NCI-H1436 (cell line): ENCODE results near the gene GTF3C1.

Experiments
- DNase-seq: peaks from one replicate; lab custom pipeline; 2025; lab: John Stamatoyannopoulos, UW

The GTF3C1 gene

GRCh38 chr16:27425961-27426360 is 123.8 kb downstream of the GTF3C1 start:
- no peak for DNase-seq

GRCh38 chr16:27424772-27425498 is 124.8 kb downstream of the GTF3C1 start:
- no peak for DNase-seq

- no peak for DNase-seq
Measured at GRCh38 chr16:27421961-27422740, 127.6 kb downstream of the GTF3C1 start.

GRCh38 chr16:27417047-27417671 is 132.6 kb downstream of the GTF3C1 start:
- no peak for DNase-seq

- no peak for DNase-seq
Measured at GRCh38 chr16:27414788-27415431, 134.8 kb downstream of the GTF3C1 start.

GRCh38 chr16:27413956-27414355 is 135.8 kb downstream of the GTF3C1 start:
- no peak for DNase-seq

GRCh38 chr16:27410761-27411160 is 139.0 kb downstream of the GTF3C1 start:
- no peak for DNase-seq
